NCI-H2029 (cell line): Measurements from ENCODE around the gene ZNF492.
"Not testable (repeated sequence)": the region's sequence is repeated elsewhere in the genome, so short reads cannot be mapped to it uniquely, and the experiment has no call there.

Source experiments
- DNase-seq: peaks from one replicate; lab custom pipeline; 2025; lab: John Stamatoyannopoulos, UW

Gene ZNF492

DNA sequence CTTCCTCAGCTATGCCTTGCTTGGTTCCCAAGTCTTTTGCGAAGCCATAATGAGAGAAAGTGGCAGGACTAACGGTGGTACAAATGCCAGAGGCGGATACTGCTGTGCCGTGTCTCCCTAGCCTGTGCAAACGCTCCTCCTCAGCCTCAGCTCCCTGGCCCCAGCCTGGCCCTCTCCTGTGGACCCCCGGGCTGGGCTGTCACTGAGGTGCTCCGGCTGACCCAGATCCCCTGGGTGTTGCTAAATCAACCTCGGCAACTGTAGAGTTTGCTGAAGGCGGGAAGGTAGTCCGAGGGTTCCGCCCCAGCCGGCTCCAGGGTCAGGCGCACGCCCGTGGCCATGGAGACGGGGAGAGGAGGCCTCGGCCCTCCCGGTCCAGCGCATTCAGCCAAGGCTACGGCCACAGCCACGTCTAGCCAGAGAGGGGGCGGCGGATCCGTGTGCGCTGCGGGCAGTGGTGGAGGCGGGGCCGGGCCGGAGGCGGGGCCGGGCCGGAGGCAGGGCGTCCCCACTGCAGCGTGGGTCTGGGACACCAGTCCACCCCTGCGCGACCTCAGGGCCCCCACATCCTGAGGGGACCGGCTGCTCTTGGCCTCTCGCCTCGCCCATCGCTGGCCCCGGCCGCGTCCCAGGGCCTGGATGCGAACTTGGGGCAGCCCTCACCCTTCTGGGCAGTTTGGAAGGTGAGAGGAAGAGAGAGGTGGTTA is 16.4 kb upstream of the ZNF492 start:
- DNase-seq = no peak

DNA sequence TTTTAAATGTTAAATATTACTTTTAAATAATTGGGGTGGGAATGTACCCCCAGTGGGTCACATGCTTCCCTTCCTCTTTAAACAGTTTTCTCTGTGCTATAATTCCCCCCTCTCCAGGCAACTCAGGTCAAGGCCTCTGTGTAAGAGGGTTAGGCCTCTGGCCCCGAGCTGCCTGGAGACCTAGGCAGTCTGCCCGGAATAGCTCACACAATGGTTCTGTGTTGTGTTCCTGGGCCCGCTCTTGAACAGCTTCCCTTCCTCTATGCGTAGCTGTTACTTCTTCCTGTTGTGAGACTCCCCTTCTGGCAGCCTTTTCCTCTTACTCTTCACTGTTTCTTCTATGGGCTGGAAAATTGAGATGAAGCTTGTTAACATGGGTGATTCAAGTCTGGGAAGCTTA is 14.8 kb upstream of the ZNF492 start:
- no peak for DNase-seq

DNA sequence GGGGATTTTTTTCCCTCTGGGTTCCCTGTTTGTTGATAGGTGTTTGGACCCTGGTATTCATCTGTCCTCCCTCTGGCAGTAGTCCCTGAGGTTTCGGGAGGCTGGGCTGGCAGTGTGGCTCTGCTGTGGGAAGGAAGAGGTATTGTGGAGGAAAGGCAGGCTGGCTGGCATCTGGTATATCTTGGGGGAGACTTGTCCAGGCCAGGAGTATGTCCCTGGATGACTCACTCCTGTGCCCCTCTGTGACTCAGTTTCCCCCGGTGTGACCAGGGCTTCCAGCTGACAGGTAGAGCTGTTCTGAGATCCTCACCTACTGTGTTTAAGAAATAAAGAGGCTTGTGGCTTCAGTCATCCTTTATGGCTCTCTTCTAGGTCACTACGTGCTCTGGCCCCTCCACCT is 14.2 kb upstream of the ZNF492 start:
- DNase-seq = no peak

DNA sequence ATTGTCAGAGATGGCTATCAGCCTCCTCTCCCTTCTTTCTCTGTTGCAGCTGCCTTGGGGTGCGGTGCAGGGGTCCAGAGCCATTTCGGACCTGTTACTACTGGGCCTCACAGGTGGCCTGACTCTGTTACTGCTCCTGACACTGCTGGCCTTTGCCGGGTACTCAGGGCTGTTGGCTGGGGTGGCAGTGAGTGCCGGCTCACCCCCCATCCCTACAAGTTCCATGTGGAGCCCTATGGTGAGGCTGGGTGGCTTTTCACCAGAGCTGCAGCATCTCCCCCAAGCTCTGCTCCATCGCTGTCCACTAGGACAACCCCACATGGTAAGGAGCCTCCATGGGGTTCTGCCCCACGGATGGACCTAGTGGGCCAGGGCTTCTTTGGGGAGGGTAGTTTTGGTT is 13.7 kb upstream of the ZNF492 start:
- no peak for DNase-seq

DNA sequence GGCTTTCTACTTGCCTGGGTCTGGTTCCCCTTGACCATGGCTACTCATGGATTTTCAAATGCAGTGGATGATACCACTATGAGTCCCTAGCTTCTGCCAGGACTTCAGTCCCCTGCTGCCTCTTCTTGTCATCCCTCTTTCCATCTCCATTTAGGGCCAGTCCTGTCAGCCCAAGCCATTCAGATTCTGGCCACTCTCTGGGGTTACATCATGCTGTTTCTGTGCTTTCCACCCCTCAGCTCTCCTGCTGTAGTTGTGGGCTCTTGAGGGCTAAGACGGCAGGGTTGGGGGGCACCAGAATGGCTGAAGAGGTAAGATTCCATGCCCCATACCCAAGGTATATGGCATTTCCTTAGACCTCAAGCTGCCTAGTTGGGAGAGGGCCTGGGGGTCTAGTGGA is 13.2 kb upstream of the ZNF492 start:
- DNase-seq = no peak

DNA sequence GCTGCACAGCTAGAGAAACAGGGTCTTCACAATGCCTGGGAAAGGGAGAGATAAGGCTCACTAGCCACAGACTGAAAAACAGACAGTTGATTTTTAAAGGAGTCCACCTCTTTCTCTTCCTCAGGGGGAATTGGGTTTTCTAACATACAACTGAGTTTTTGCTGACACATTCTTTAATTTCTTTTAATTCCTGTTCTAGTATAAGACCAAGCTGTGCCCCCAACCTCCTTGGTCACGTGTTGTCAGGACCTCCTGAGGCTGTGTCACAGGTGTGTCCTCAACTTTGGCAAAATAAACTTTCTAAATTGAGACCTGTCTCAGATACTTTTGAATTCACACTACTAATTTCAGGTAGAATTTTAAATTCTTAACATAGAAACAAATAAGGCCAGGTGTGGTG is 12.1 kb upstream of the ZNF492 start:
- no peak for DNase-seq

DNA sequence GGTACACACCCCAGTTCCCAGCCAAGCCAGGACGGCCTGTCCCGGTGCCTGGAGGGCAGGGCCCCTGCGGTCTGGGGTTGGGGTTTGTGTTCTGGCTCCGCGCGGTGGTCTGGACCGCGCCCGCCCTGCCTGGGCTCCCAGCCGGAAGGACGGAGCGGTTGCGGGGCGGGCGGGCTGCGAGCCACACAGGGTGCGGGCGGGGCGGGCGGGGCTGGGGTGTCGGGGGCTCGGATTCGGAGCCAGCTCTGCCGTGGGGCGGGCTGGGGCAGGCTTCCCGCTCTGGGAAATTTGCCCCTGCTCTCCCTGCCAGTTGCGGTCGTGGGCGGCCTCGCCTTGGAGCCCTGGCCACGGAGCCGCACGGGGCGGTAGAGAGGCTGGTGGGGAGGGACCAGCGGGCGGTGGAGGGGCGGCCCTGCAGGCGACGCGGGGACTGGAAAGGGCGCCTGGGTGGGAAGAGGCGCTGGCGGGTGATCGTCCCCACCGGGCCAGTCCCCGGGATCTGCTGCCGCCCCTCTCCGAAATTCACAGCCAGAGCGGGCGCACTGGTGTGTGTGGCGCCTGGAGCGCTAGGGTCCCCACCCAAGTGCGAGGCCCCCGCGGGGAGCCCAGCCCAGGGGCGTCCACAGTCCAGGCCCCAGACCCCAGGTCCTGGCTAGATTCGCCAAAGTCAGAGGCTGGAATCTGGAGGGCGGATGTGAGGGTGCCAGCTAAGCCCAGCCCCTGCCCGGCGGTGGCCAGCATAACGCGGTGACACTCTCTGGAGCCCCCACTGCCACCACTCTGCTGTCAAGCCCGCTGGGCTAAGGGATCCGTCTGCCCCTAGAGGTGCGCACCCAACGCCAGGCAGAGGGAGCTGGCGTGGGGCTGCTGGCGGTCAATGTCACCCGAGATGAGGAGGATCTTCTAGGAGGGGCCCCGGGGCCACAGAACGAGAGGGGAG is 11.0 kb upstream of the ZNF492 start:
- DNase-seq = no peak

DNA sequence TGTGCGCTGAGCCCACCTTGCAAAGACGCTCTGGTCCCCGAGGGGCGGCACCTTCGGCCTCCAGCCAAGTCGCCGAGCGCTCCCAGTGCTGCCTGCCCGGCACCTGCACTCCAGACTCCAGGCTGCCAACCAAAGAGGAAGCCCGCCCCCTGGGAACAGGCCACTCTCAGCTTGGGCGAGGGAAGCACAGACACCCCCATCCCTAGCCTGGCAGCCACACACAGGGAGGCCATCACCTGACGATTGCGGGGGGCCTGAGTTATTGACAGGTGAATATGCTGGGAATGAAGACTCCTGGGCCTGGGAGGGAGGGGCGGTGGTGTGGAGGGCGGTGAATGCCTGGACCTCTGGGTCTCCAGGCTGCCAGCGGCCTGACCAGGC is 10.3 kb upstream of the ZNF492 start:
- DNase-seq = no peak

DNA sequence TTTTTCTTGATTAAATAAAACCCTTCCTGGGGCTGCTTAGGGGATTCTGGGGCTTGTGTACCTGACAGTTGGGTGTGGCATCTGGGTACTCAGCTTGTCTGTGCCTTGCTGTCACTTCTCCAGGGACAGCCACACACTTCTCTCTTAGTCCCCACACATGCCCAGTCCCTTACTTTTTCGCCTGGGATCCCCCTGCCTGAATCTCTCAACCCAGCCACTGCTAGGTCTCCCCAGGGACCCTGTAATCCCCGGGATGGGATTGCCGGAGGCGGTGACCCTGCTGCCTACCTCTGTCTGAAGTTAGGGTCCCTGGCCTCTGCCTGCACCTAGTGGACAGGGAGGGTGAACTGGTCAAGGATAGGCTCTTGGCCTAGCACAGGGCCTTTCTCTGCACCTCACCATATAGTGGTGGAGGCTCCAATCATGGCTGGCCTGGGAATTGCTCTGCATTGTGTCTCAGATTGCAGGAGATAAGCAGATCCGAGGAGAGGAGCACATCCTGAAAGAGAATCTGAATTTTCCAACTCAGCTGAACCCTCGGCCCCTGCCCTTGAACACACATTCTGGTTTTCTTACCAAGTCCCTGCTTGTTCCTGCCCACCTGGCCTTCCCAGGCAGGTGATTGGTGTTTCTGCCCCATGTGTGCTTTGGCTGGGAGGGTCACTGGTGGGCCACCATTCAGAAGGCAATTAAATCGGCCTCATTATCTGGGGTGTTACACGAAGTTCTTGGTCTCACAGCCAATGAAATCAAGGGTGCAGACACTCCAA is 8.7 kb upstream of the ZNF492 start:
- no peak for DNase-seq

DNA sequence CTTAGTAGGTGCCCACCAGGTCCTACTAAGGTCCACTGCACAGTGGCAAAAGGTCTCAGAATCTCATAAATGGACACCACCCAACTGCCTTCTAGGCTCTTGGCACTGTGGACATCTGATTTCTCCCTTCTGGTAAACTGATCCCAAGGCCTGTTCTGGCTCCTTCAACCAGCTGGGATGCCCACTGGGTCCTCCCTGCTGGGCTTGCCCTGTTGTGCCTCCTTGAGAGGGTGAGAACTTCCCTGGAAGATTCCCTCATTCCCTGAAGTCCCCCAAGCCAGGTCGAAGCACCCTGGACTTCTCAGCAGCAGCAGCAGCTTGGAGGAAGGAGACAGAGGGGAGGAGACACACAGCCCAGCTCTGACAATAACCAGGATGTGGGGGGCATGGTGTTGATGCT is 6.6 kb upstream of the ZNF492 start:
- DNase-seq = no peak

DNA sequence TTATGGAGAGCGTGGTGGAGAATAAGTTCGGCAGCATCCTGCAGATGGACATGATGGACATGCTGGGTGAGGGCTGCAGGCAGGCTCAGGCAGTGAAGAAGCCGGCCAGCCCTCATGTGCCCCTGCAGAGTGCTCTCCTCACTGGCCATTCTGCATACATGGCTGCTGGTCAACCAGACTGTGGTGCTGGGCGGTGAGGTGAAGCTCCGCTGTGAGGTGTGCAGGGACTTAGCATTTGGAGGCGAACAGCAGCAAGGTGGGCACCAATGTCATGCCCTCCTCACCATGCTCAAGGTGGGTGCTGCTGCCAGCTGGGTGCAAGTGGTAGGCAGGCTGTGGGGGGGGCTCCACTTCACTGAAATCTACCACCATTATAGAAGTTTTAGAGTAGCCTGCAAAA is 5.7 kb upstream of the ZNF492 start:
- DNase-seq = no peak

DNA sequence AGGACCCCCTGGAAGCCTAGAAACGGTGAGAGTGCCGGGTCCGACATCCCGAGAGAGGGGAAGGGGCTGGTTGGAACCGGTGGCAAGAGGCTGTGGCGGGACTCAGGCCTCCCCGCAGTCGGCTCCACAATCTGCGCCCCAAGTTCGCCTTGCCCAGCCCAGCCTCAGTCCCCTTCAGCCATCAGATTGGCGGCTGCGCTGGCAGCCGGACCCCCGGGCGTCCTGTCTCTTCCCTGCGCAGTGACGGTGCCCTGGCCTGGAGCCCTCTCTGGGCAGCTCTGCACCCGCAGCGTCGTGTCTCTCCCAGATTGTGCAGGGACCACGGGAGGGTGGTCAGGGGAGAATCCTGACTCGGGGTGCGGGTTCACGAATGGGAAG is 315 bp downstream of the ZNF492 start:
- DNase-seq = no peak

DNA sequence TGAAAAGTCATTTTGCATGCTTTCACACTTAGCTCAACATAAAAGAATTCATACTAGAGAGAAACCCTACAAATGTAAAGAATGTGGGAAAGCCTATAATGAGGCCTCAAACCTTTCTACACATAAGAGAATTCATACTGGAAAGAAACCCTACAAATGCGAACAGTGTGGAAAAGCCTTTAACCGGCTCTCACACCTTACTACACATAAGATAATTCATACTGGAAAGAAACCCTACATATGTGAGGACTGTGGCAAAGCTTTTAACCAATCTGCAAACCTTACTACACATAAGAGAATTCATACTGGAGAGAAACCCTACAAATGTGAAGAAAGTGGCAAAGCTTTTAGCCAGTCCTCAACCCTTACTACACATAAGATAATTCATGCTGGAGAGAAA is 51.4 kb downstream of the ZNF492 start:
- DNase-seq = not testable (repeated sequence)

DNA sequence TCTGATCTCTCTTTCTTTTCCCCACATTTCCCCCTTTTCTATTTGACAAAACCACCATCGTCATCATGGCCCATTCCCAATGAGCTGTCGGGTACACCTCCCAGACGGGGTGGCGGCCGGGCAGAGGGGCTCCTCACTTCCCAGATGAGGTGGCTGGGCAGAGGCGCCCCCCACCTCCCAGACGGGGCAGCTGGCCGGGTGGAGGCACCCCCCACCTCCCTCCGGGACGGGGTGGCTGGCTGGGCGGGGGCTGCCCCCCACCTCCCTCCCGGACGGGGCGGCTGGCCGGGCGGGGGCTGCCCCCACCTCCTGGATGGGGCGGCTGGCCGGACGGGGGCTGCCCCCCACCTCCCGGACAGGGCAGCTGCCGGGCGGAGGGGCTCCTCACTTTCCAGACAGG is 68.5 kb downstream of the ZNF492 start:
- not testable (repeated sequence) for DNase-seq

DNA sequence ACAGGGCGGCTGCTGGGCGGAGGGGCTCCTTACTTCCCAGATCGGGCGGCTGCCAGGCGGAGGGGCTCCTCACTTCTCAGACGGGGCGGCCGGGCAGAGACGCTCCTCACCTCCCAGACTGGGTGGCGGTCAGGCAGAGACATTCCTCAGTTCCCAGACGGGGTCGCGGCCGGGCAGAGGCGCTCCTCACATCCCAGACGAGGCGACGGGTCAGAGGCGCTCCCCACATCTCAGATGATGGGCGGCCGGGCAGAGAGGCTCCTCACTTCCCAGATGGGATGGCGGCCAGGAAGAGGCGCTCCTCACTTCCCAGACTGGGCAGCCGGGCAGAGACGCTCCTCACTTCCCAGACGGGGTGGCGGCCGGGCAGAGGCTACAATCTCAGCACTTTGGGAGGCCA is 69.0 kb downstream of the ZNF492 start:
- not testable (repeated sequence) for DNase-seq

DNA sequence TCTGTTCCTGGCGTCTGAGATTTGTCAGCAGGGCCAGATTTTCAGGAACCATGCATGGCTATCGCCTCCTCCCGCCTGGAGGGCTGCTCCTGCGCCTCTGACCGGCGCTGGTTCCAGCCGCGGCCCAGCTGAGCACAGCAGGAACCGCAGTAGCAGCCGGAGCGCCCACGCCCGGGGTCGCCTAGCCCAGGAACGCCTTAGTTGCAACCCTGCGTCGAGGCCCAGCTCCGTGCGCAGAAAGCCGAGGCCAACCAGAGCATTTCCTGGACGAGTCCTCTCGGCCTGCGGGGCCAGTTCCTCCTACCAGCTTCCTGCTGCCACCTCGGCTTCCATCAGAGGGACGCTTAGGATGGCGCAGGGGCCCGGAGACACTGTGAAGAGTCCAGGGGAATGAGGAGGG is 74.9 kb downstream of the ZNF492 start:
- no peak for DNase-seq
